ENCODE results near the gene TTC7B.

DNA sequence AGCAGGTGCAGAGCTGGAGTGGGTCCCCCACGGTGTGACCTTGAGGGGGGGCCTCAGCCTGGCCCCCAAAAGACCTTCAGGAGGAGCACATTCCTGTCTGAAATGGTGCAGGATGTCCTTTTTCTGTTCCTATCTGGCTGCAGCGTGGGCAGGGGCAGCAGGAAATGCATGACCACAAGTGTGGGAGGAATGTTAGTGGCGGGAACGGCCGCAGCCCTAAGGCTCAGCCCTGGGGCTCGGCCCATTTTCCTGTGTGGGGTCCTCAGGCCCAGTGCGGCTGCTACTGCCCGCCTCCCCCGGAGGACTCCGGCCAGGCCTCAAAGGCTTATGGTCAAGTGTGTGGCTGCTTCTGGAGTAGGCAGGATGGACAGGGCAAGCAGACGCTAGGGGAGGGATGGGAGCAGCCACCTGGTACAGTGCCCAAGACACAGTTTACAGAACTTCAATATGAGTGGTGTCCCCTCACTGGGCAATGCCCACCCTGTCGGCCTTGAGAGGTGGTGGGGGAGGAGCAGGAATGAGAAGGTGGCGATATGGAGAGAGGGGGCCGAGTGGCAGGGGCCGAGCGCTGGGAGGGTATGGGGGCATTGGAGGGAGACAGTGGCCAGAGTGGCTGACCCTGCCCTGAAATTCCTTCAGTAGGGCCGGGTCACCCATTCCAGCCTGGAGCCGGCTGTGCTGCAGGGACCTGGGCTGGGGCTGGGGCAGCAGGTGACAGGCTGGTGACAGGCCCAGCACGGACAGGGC, 282.0 kb downstream of the TTC7B start:
- TF ChIP-seq POLR2A (IDR thresholded peaks at IDR 0.05), result no peak
- TF ChIP-seq, protein P1, sequence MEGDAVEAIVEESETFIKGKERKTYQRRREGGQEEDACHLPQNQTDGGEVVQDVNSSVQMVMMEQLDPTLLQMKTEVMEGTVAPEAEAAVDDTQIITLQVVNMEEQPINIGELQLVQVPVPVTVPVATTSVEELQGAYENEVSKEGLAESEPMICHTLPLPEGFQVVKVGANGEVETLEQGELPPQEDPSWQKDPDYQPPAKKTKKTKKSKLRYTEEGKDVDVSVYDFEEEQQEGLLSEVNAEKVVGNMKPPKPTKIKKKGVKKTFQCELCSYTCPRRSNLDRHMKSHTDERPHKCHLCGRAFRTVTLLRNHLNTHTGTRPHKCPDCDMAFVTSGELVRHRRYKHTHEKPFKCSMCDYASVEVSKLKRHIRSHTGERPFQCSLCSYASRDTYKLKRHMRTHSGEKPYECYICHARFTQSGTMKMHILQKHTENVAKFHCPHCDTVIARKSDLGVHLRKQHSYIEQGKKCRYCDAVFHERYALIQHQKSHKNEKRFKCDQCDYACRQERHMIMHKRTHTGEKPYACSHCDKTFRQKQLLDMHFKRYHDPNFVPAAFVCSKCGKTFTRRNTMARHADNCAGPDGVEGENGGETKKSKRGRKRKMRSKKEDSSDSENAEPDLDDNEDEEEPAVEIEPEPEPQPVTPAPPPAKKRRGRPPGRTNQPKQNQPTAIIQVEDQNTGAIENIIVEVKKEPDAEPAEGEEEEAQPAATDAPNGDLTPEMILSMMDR (IDR thresholded peaks at IDR 0.05), result no peak

Measured in adrenal gland (tissue), 5 donors.